ENCODE data around the gene PRPSAP2.

Gene PRPSAP2

DNA sequence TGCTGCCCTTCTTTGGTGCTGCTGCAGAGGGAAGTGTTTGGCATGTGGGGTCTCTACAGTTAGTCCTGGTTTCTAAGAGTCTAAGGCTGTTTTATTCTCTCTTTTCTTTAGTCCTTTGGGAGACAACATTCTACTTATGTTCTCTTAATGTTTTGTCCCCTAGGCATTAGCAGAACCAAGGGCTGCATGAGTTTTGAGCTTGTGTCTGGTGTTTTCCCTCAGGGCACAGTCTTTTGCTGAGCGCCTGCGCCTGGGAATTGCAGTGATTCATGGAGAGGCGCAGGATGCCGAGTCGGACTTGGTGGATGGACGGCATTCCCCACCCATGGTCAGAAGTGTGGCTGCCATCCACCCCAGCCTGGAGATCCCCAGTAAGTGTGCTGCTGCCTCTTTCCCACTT lies 53.0 kb downstream of the PRPSAP2 start:
- Histone ChIP-seq H3K27me3 (replicated peaks in 2 of 5; ENCODE audit: control insufficient read depth in 4 of 5, insufficient read depth in 5 of 5, low read length in 4 of 5) (no peaks in the 10 kb centered on the region), H3K4me1 (ENCODE audit: control extremely low read depth in 1 of 4, control insufficient read depth in 4 of 4, insufficient read depth in 4 of 4, low read length in 3 of 4) (no peaks in the 10 kb centered on the region), H3K27ac (ENCODE audit: insufficient read depth in 1 of 2, low read depth in 1 of 2, low read length in 2 of 2, poor library complexity in 1 of 2, severe bottlenecking in 2 of 2) (no peak overlapping the region), H3K36me3 (ENCODE audit: control insufficient read depth in 4 of 4, insufficient read depth in 4 of 4, low read length in 3 of 4) (peaks cover 3 to 42% (median 26%) of the 10 kb centered on the region in 4 experiments), H3K9me3 (ENCODE audit: control extremely low read depth in 1 of 5, control insufficient read depth in 4 of 5, insufficient read depth in 2 of 5, low read depth in 1 of 5, low read length in 4 of 5) (no peaks in the 10 kb centered on the region), H3K4me3 (ENCODE audit: control insufficient read depth in 1 of 7, extremely low read depth in 1 of 7, insufficient read depth in 4 of 7, low read depth in 2 of 7, low read length in 6 of 7) (no peak overlapping the region)
- CTCF ChIA-PET = interaction anchor here (0.5 to 1.6 kb wide), 3 partner anchors 10 to 21 kb away, joined by 3 read pairs; no protein-coding TSS in a partner anchor
- 100% methylated on average over 6 of the region's 6 CpGs for WGBS (ENCODE audit: insufficient coverage)
- no peak for DNase-seq
- POLR2A ChIA-PET = no interaction called here

- H3K27ac ChIP-seq (ENCODE audit: insufficient read depth in 1 of 2, low read depth in 1 of 2, low read length in 2 of 2, poor library complexity in 1 of 2, severe bottlenecking in 2 of 2) = peak overlapping the region in 1 of 2 experiments; percentile 56
- no peaks in the 10 kb centered on the region for H3K27me3 ChIP-seq (replicated peaks in 2 of 5; ENCODE audit: control insufficient read depth in 4 of 5, insufficient read depth in 5 of 5, low read length in 4 of 5)
- ChIA-PET CTCF (interaction anchor here (0.7 to 0.9 kb wide), 2 partner anchors 13 to 39 kb away, joined by 3 read pairs; no protein-coding TSS in a partner anchor), POLR2A (no interaction called here)
- no peak overlapping the region for H3K4me3 ChIP-seq (ENCODE audit: control insufficient read depth in 1 of 7, extremely low read depth in 1 of 7, insufficient read depth in 4 of 7, low read depth in 2 of 7, low read length in 6 of 7)
- peaks cover 11 to 36% (median 25%) of the 10 kb centered on the region in 4 experiments for H3K4me1 ChIP-seq (ENCODE audit: control extremely low read depth in 1 of 4, control insufficient read depth in 4 of 4, insufficient read depth in 4 of 4, low read length in 3 of 4)
- WGBS (ENCODE audit: insufficient coverage) = 0% methylated on average over 1 of the region's 5 CpGs
- peaks cover 3 to 22% (median 14%) of the 10 kb centered on the region in 4 experiments for H3K36me3 ChIP-seq (ENCODE audit: control insufficient read depth in 4 of 4, insufficient read depth in 4 of 4, low read length in 3 of 4)
- H3K9me3 ChIP-seq (ENCODE audit: control extremely low read depth in 1 of 5, control insufficient read depth in 4 of 5, insufficient read depth in 2 of 5, low read depth in 1 of 5, low read length in 4 of 5) = no peaks in the 10 kb centered on the region
- peak; percentile 76 to 97 (median 95) for DNase-seq
These were observed 59.0 kb downstream of the PRPSAP2 start for GRCh38 chr17:18916816-18917500.

DNA sequence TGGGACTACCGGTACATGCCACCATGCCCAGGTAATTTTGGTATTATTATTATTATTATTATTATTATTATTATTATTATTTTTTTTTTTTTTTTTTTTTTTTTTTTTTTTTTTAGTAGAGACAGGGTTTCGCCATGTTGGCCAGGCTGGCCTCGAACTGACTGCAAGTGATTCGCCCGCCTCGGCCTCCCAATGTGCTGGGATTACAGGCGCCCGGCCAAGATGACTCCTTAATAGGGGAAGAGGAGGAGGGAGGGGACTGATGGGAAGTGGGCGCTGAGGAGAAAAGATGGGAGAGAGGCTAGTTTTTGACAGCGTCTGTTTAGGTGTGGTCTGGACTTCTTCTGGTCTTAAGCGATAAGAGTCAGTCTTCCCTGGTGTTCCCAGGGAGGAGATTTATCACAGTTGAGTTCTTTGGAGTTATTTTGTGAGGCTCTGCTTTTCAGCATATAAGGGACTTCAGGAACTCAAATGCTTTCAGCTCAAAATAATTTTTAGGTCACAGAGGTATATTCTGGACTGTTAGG lies 59.6 kb downstream of the PRPSAP2 start:
- ChIA-PET CTCF (interaction anchor here (0.9 kb wide), 1 partner anchor 14 kb away, joined by 3 read pairs; no protein-coding TSS in a partner anchor), POLR2A (no interaction called here)
- Histone ChIP-seq H3K27me3 (replicated peaks in 2 of 5; ENCODE audit: control insufficient read depth in 4 of 5, insufficient read depth in 5 of 5, low read length in 4 of 5) (no peaks in the 10 kb centered on the region), H3K9me3 (ENCODE audit: control extremely low read depth in 1 of 5, control insufficient read depth in 4 of 5, insufficient read depth in 2 of 5, low read depth in 1 of 5, low read length in 4 of 5) (no peaks in the 10 kb centered on the region), H3K4me3 (ENCODE audit: control insufficient read depth in 1 of 7, extremely low read depth in 1 of 7, insufficient read depth in 4 of 7, low read depth in 2 of 7, low read length in 6 of 7) (no peak overlapping the region), H3K4me1 (ENCODE audit: control extremely low read depth in 1 of 4, control insufficient read depth in 4 of 4, insufficient read depth in 4 of 4, low read length in 3 of 4) (peaks cover 12 to 40% (median 27%) of the 10 kb centered on the region in 4 experiments), H3K36me3 (ENCODE audit: control insufficient read depth in 4 of 4, insufficient read depth in 4 of 4, low read length in 3 of 4) (peaks cover 3 to 18% (median 11%) of the 10 kb centered on the region in 4 experiments), H3K27ac (ENCODE audit: insufficient read depth in 1 of 2, low read depth in 1 of 2, low read length in 2 of 2, poor library complexity in 1 of 2, severe bottlenecking in 2 of 2) (no peak overlapping the region)
- WGBS (ENCODE audit: insufficient coverage) = 93% methylated on average over 8 of the region's 11 CpGs
- DNase-seq = no peak

- POLR2A ChIA-PET = no interaction called here
- 100% methylated on average over 5 of the region's 6 CpGs for WGBS (ENCODE audit: insufficient coverage)
- CTCF ChIA-PET = no interaction called here
- H3K9me3 ChIP-seq (ENCODE audit: control extremely low read depth in 1 of 5, control insufficient read depth in 4 of 5, insufficient read depth in 2 of 5, low read depth in 1 of 5, low read length in 4 of 5) = no peaks in the 10 kb centered on the region
- no peak overlapping the region for H3K4me3 ChIP-seq (ENCODE audit: control insufficient read depth in 1 of 7, extremely low read depth in 1 of 7, insufficient read depth in 4 of 7, low read depth in 2 of 7, low read length in 6 of 7)
- no peak overlapping the region for H3K27ac ChIP-seq (ENCODE audit: insufficient read depth in 1 of 2, low read depth in 1 of 2, low read length in 2 of 2, poor library complexity in 1 of 2, severe bottlenecking in 2 of 2)
- H3K27me3 ChIP-seq (replicated peaks in 2 of 5; ENCODE audit: control insufficient read depth in 4 of 5, insufficient read depth in 5 of 5, low read length in 4 of 5) = no peaks in the 10 kb centered on the region
- no peak for DNase-seq
- H3K36me3 ChIP-seq (ENCODE audit: control insufficient read depth in 4 of 4, insufficient read depth in 4 of 4, low read length in 3 of 4) = peaks cover 3 to 14% (median 7%) of the 10 kb centered on the region in 4 experiments
- H3K4me1 ChIP-seq (ENCODE audit: control extremely low read depth in 1 of 4, control insufficient read depth in 4 of 4, insufficient read depth in 4 of 4, low read length in 3 of 4) = peaks cover 12 to 40% (median 27%) of the 10 kb centered on the region in 4 experiments
These were observed 62.0 kb downstream of the PRPSAP2 start for GRCh38 chr17:18919963-18920362.

DNA sequence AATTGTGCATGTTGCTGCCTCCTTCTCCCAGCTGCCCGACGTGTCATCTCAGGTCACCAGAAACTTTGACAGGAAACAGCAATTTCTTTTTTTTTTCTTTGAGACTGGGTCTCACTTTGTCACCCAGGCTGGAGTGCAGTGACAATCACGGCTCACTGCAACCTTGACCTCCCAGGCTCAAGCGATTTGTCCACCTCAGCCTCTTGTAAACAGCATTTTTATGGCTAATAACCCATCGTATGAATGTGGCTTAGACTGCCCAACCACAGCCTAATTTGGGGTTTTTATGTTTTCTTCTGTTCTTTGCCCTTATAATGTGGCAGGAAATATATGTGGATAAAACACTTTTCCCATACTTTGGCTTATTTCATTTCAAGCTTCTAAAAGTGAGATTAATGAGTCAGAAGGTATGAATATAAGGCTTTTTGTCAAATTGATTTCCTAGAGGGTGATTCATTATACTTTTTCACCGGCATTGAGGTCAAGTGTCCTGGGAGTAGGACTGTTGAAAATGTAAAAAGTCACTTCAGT lies 63.0 kb downstream of the PRPSAP2 start:
- peak in 1 of 3 donors; percentile 48 for DNase-seq
- Histone ChIP-seq H3K27ac (ENCODE audit: insufficient read depth in 1 of 2, low read depth in 1 of 2, low read length in 2 of 2, poor library complexity in 1 of 2, severe bottlenecking in 2 of 2) (peak overlapping the region in 1 of 2 experiments; percentile 17), H3K36me3 (ENCODE audit: control insufficient read depth in 4 of 4, insufficient read depth in 4 of 4, low read length in 3 of 4) (peaks cover 3 to 10% (median 6%) of the 10 kb centered on the region in 4 experiments)

GRCh38 chr17:18921485-18921884 lies 63.6 kb downstream of the PRPSAP2 start:
- Histone ChIP-seq H3K4me1 (ENCODE audit: control extremely low read depth in 1 of 4, control insufficient read depth in 4 of 4, insufficient read depth in 4 of 4, low read length in 3 of 4) (peaks cover 12 to 40% (median 28%) of the 10 kb centered on the region in 4 experiments), H3K27ac (ENCODE audit: insufficient read depth in 1 of 2, low read depth in 1 of 2, low read length in 2 of 2, poor library complexity in 1 of 2, severe bottlenecking in 2 of 2) (peak overlapping the region in 1 of 2 experiments; percentile 17), H3K27me3 (replicated peaks in 2 of 5; ENCODE audit: control insufficient read depth in 4 of 5, insufficient read depth in 5 of 5, low read length in 4 of 5) (no peaks in the 10 kb centered on the region), H3K9me3 (ENCODE audit: control extremely low read depth in 1 of 5, control insufficient read depth in 4 of 5, insufficient read depth in 2 of 5, low read depth in 1 of 5, low read length in 4 of 5) (no peaks in the 10 kb centered on the region), H3K36me3 (ENCODE audit: control insufficient read depth in 4 of 4, insufficient read depth in 4 of 4, low read length in 3 of 4) (peaks cover 3 to 11% (median 5%) of the 10 kb centered on the region in 4 experiments), H3K4me3 (ENCODE audit: control insufficient read depth in 1 of 7, extremely low read depth in 1 of 7, insufficient read depth in 4 of 7, low read depth in 2 of 7, low read length in 6 of 7) (no peak overlapping the region)
- ChIA-PET POLR2A (no interaction called here), CTCF (no interaction called here)
- DNase-seq = no peak
- no CpG with 5 or more reads among the region's 2 CpGs for WGBS (ENCODE audit: insufficient coverage)

More for the DNA sequence above, 63.0 kb downstream of the PRPSAP2 start:
- Histone ChIP-seq H3K27me3 (replicated peaks in 2 of 5; ENCODE audit: control insufficient read depth in 4 of 5, insufficient read depth in 5 of 5, low read length in 4 of 5) (no peaks in the 10 kb centered on the region), H3K9me3 (ENCODE audit: control extremely low read depth in 1 of 5, control insufficient read depth in 4 of 5, insufficient read depth in 2 of 5, low read depth in 1 of 5, low read length in 4 of 5) (no peaks in the 10 kb centered on the region), H3K4me3 (ENCODE audit: control insufficient read depth in 1 of 7, extremely low read depth in 1 of 7, insufficient read depth in 4 of 7, low read depth in 2 of 7, low read length in 6 of 7) (peak overlapping the region in 2 of 7 experiments; percentile 19 to 39), H3K4me1 (ENCODE audit: control extremely low read depth in 1 of 4, control insufficient read depth in 4 of 4, insufficient read depth in 4 of 4, low read length in 3 of 4) (peaks cover 12 to 40% (median 27%) of the 10 kb centered on the region in 4 experiments)
- CTCF ChIA-PET = no interaction called here
- POLR2A ChIA-PET = no interaction called here
- WGBS (ENCODE audit: insufficient coverage) = 21% methylated on average over 4 of the region's 6 CpGs
